Type B pancreatic cell (in vitro differentiated cells): Measurements from ENCODE around the gene CACNA2D1. TPM values are rescaled to one million over a fixed set of nuclear protein-coding genes. Genes with fewer than 3 reads are reported as not detected.

Experiments used
- DNase-seq: peaks from one replicate; pipeline ENCODE4 v3.0.0; 2021; ENCODE audit warnings: mixed read lengths; ENCODE audit not compliant: unreplicated experiment; ENCODE audit errors: extremely low spot score
- H3K27ac Mint-ChIP-seq: 2 replicates; pipeline ENCODE4 v1.8.0; 2021; ENCODE audit warnings: mild to moderate bottlenecking, mixed read lengths
- H3K27me3 Mint-ChIP-seq: 2 replicates; pipeline ENCODE4 v1.8.0; 2021; ENCODE audit warnings: mixed read lengths
- H3K36me3 Mint-ChIP-seq: 2 replicates; pipeline ENCODE4 v1.8.0; 2021; ENCODE audit warnings: mixed read lengths
- H3K4me1 Mint-ChIP-seq: one replicate; pipeline ENCODE4 v1.8.0; 2021; ENCODE audit warnings: mixed read lengths; ENCODE audit not compliant: unreplicated experiment
- H3K4me3 Mint-ChIP-seq: 2 replicates; pipeline ENCODE4 v1.8.0; 2021; ENCODE audit warnings: mild to moderate bottlenecking, mixed read lengths
- H3K9me3 Mint-ChIP-seq: 2 replicates; pipeline ENCODE4 v1.8.0; 2021; ENCODE audit warnings: mixed read lengths
- total RNA-seq: library from RNA; stranded (reverse); gene quantifications from 2 replicates; pipeline ENCODE4 v1.2.1, GENCODE V29; 2021; ENCODE audit warnings: low replicate concordance
- TF ChIP-seq, protein P1 (sequence below): fragments of 200-600 bp; sonication (generic); conservative IDR thresholded peaks from 2 replicates; pipeline ENCODE4 v1.5.0; 2021; ENCODE audit warnings: antibody characterized with exemption, mild to moderate bottlenecking

Gene CACNA2D1
- total RNA-seq, 1 donor from 2014 or later: 21.5 TPM

DNA sequence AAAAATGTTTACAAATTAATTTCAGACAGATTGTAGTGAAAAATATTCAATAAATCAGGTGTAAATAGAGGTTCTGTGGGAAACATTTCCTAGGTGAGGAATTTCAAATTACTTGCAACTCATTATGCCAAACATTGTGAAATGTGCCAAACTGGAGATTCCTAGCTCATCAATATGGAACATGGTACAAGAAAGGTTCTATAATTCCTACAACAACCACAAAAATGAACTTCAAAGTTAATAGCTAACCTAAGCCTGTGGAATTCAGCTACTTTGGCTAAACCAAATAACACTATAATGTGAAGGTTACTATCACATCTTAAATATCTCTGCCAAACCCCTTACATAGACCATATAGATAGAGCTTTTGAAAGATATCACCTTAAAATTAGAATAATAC lies 450.4 kb downstream of the CACNA2D1 start:
- DNase-seq: no peak
- H3K27me3 Mint-ChIP-seq: no peaks in the 10 kb centered on the region
- TF ChIP-seq, protein P1, sequence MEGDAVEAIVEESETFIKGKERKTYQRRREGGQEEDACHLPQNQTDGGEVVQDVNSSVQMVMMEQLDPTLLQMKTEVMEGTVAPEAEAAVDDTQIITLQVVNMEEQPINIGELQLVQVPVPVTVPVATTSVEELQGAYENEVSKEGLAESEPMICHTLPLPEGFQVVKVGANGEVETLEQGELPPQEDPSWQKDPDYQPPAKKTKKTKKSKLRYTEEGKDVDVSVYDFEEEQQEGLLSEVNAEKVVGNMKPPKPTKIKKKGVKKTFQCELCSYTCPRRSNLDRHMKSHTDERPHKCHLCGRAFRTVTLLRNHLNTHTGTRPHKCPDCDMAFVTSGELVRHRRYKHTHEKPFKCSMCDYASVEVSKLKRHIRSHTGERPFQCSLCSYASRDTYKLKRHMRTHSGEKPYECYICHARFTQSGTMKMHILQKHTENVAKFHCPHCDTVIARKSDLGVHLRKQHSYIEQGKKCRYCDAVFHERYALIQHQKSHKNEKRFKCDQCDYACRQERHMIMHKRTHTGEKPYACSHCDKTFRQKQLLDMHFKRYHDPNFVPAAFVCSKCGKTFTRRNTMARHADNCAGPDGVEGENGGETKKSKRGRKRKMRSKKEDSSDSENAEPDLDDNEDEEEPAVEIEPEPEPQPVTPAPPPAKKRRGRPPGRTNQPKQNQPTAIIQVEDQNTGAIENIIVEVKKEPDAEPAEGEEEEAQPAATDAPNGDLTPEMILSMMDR: no peak
- H3K4me1 Mint-ChIP-seq: no peaks in the 10 kb centered on the region
- no peak overlapping the region for H3K27ac Mint-ChIP-seq
- no peaks in the 10 kb centered on the region for H3K36me3 Mint-ChIP-seq
- H3K4me3 Mint-ChIP-seq: no peak overlapping the region
- no peaks in the 10 kb centered on the region for H3K9me3 Mint-ChIP-seq

GRCh38 chr7:81990395-81990794 lies 453.2 kb downstream of the CACNA2D1 start:
- TF ChIP-seq, protein P1: no peak
- no peak overlapping the region for H3K27ac Mint-ChIP-seq
- no peak for DNase-seq
- H3K27me3 Mint-ChIP-seq: no peaks in the 10 kb centered on the region
- H3K36me3 Mint-ChIP-seq: no peaks in the 10 kb centered on the region
- no peaks in the 10 kb centered on the region for H3K9me3 Mint-ChIP-seq
- no peak overlapping the region for H3K4me3 Mint-ChIP-seq
- H3K4me1 Mint-ChIP-seq: no peaks in the 10 kb centered on the region

GRCh38 chr7:81986723-81987470 lies 456.7 kb downstream of the CACNA2D1 start:
- no peaks in the 10 kb centered on the region for H3K27me3 Mint-ChIP-seq
- H3K4me1 Mint-ChIP-seq: no peaks in the 10 kb centered on the region
- H3K9me3 Mint-ChIP-seq: no peaks in the 10 kb centered on the region
- no peaks in the 10 kb centered on the region for H3K36me3 Mint-ChIP-seq
- TF ChIP-seq, protein P1: no peak
- H3K27ac Mint-ChIP-seq: no peak overlapping the region
- DNase-seq: no peak
- H3K4me3 Mint-ChIP-seq: no peak overlapping the region

- TF ChIP-seq, protein P1: no peak
- no peaks in the 10 kb centered on the region for H3K4me1 Mint-ChIP-seq
- no peak overlapping the region for H3K27ac Mint-ChIP-seq
- no peaks in the 10 kb centered on the region for H3K9me3 Mint-ChIP-seq
- H3K4me3 Mint-ChIP-seq: no peak overlapping the region
- no peak for DNase-seq
- H3K27me3 Mint-ChIP-seq: no peaks in the 10 kb centered on the region
- H3K36me3 Mint-ChIP-seq: no peaks in the 10 kb centered on the region
Measured at GRCh38 chr7:81983406-81983805, 460.2 kb downstream of the CACNA2D1 start.

DNA sequence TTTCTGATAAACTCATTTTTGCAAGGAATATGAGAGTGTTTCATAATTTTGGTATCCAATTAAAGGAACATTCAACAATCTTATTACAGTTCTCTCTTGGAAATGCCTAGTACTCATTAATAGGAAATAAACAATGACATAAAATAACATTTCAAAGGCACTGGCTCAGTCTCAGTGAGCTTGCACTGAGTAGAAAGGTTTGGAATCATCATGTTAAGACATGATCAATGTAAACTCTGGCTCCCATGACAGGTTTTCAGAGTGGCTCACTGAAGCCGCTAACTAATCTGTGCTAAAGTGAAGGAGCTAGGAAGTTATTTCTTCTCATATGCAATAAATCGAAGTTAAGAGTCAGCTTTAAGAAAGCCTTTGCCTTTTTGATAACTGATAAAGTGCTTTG lies 470.5 kb downstream of the CACNA2D1 start:
- TF ChIP-seq, protein P1: no peak
- no peak overlapping the region for H3K27ac Mint-ChIP-seq
- H3K4me3 Mint-ChIP-seq: no peak overlapping the region
- H3K36me3 Mint-ChIP-seq: no peaks in the 10 kb centered on the region
- no peaks in the 10 kb centered on the region for H3K9me3 Mint-ChIP-seq
- no peaks in the 10 kb centered on the region for H3K4me1 Mint-ChIP-seq
- H3K27me3 Mint-ChIP-seq: no peaks in the 10 kb centered on the region
- DNase-seq: no peak
